ENCODE data around the gene VPS39.

Gene VPS39

DNA sequence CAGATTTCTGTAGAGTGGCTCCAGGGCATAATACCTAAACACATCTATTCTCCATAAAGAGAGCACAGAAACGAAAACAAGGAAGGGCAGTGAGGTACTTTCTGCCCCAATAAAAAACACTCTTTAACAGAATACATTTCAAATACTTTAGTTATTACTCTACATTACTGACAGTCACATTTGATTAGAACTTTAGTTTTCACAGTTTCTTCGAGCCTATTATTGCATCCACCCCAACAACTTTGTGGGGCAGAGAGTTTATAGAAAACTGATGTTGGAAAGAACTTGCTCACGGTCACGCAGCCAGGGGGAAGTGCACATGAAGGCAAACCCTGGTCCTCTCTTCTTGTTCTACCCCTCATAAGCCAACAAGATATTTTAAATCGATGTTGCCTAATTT is 9.0 kb downstream of the VPS39 start:
- no peak for DNase-seq

DNA sequence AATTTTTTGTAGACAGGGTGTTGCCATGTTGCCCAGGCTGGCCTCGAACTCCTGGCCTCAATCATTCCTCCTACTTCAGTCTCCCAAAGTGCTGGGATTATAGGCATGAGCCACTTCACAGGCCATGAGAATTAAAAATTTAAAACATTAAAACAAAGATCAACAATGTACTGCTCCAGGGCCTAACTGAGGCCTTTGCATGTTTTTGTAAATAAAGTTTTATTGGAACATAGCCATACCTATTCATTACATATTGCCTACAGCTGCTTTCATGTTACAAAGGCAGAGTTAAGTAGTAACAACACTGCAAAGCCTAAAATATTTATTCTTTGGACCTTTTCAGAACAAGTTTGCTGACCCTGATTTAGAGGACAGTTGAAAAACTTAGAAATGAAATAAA is 9.6 kb downstream of the VPS39 start:
- DNase-seq, result no peak

DNA sequence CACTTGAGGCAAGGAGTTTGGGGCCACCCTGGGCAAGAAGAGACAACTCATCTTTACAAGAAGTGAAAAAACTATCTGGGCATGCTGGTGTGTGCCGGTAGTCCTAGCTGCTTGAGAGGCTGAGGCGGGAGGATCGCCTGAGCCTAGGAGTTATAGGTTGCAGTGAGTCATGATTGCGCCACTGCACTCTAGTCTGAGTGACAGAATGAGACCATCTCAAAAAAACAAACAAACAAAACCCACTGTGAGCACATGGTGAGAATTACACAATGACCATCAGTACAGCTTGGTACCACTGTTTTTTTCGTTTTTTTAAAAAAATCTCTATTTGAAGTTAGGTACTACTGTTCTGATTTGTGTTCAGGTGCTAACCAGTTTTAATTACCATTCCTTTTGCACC is 13.6 kb downstream of the VPS39 start:
- peak; percentile 44 to 66 for DNase-seq

DNA sequence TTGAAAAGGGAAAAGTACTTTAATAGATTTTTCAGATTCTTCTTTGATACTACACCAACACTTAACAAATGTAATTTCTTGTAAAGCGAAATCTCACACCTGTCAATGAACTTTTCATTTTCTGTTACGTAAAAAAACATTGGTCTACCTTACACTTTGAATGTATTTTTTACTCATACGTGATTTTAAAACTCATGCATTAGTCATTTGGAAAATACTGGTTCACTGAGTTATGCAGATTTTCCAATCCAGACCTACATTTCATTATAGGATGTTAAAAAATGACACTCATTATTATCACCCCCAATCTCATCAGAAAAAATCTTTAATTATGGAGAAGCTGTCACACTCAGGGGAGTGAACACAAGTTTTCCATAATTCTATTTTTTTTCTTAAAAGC is 14.7 kb downstream of the VPS39 start:
- no peak for DNase-seq

DNA sequence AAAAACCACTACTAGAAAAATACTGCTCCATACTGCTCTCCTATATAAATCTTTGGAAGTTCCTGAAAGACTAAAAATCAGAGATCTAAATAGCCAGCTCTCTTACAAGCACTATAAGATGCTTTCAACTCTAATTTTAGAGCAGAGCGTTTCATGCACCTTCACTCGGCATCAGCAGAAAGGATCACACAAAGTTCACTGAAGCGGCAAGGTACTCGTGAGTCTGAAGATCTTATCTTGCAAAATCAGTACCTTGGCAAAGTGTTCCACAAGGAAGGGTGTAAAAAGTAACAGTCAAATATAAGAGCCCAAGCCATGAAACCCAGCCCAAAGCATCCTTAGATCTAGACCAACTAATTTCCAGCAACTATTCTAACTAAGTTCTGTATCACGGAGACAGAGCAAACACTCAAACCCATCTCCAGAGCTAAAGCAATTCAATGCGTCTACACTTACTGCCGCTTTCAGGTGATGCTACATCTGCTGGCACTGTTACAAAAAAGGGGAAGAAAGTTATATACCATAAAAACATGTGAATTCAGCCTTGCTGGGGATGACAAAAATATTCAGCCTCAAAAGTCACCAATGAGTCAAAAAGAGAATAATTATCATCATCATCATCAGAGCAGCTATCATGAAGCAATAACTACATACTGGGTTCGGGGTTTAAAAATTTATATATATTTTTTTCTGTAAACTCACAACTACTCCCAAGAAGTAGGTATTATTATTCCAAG is 16.3 kb downstream of the VPS39 start:
- no peak for DNase-seq

DNA sequence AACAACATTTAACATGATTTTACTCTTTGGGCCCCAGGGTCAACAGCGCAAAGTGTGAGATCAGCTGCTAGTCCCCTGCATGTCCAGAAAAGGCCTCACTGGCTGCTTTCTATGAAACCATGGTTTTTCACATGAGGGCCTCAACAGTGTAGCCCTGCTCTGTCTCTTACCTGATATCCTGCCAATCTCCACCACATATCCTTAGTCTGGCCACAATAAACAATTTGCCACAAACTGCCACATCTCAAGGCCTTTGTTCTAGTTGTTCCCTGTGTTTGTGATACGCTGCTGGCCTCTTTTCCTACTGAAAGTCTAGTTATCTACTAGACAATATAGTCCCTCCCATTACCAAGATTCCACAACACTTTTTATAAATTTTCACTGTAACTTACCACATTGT is 17.7 kb downstream of the VPS39 start:
- no peak for DNase-seq

DNA sequence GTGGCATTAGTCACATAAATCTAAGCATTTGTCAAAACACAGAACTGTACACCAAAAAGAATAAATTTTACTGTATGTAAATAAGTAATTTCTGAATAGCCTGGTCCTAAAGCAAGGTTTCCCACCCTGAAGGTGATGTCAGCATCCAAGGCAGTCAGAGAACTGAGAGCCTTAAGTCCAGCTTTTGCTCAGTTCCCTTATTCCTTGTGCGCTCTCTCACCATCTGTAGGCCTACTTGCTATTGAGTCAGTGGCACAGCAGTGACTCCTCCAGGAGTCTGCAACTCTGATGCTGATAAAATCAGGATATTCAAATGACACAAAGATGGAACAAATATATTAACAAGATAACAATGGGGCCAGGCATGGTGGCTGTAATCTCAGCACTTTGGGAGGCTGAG is 22.3 kb downstream of the VPS39 start:
- peak; percentile 60 to 79 for DNase-seq

DNA sequence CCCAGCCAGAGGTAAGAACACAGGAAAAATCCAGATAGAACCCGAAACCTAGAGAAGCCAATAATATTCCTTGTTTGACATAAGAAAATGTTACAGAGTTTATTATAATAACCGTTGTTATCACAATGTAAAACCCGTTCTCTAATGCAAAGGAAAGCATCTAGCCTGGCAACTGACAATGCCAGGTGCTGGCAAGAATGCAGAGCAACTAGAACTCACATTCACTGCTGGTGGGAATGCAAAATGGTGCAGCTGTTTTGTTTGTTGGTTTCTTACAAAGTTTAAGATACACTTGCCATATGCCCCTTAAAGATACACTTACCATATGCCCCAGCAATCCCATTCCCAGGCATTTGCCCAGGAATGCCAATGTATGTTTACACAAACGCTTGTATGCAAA is 23.4 kb downstream of the VPS39 start:
- no peak for DNase-seq

DNA sequence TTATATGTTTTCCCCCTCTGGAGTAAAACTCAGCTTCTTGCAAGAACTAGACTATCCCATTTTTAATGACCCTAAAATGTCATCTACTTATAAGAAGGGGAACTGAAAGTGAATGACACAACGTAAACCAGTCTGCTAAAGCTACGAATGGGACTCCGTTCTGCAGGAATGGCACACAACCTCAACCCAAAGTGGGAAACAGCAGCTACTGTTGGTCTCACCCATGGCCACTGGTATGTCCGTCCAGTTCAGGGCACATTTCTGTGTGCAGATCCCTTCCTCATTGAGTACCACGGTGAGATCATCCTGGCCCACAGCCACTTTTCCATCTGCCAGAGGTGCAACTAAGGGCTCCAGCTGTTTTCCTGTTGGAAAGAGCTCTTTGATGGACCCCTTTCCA is 23.8 kb downstream of the VPS39 start:
- DNase-seq, result peak; percentile 89 to 91

DNA sequence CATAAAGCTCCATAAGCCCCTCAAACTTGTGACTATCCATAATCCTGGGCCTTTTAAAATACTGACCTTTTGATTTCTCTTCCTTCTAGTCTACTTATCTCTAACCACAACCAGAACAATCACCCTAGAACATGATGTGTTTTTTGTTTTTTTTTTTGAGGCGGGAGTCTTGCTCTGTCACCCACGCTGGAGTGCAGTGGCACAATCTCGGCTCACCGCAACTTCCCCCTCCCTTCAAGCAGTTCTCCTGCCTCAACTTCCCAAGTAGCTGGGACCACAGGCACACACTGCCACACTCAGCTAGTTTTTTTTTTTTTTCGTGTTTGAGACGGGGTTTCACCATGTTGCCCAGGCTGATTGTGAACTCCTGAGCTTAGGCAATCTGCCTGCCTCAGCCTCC is 25.1 kb downstream of the VPS39 start:
- DNase-seq, result peak; percentile 85

DNA sequence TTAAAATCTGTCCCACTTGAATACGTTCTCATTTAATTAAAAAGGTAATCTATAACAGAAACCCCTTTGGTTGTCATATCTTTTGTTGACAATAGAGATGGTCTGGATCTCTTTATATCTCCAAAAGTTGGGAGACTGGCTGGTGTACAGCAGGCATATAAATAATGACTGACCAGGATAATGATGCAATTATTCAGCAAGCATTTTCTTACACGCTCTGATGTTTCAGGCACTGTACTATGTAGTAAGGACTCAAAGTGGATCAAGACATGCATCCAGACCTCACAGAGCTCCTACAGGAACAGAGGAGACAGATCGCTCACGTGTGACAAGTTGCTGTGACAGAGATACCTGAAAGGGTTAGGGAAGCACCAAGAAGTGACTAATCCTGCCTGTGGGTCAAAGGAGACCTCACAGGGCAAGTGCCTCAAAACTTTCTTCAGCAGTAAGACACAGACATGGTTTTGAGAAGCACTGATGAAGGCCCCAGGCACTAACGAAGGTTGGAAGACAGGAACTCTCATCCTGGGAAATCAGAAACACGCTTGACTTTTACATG is 25.7 kb downstream of the VPS39 start:
- DNase-seq, result peak; percentile 42 to 44

DNA sequence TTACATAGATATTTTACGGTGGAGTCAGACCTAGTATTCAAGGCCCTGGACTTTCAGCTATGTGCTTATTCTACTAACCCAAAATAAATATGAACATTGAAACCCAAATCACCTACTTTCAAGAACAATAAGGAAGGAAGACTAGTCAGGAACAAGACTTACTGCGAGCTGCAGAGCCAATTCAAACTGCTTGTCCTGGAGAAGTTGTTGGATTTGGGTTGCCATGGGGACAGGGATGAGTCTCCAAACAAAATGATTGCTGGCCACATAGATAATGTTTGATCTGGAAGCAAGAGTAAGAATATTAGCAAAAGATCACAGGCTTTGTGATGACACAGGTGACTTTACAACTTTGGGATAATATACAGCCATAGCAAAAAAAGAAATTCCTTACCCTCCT is 30.0 kb downstream of the VPS39 start:
- no peak for DNase-seq

DNA sequence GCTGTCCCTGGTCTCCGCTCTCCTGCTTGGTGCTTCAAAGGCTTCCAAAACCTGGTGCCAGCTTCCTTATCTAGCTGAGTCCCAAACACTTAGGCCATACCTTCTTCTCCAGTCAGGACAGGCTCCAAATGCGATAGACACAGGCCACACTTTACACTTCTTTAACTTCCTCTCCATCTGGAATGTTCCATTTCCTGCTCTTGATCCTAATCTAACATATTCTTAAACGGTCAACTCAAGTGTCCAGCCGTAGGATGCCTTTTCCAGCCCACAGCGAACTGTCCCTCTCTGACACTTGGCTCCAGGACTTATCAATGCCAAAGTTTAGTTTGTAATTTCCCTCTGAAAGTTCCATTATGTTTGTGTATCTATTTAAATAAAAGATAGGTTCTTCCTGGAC is 32.4 kb downstream of the VPS39 start:
- no peak for DNase-seq

DNA sequence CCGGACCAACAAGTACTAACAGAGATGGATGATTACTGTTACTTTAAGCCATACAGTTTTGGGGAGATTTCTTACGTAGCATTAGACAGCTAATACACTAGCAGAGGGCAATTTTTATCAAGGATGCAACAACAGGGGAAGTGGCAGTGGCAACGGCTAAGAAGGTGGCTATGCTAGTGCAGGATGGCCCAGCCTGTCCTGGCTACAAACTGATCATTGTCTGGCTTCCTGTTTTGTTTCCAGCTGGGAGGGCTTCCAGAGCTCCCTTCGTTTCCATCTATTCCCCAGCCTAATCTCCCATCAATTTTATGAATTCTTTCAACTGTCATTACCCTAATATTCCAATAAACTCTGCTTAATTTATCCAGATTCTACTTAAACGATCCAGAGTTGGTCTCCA is 35.6 kb downstream of the VPS39 start:
- no peak for DNase-seq

DNA sequence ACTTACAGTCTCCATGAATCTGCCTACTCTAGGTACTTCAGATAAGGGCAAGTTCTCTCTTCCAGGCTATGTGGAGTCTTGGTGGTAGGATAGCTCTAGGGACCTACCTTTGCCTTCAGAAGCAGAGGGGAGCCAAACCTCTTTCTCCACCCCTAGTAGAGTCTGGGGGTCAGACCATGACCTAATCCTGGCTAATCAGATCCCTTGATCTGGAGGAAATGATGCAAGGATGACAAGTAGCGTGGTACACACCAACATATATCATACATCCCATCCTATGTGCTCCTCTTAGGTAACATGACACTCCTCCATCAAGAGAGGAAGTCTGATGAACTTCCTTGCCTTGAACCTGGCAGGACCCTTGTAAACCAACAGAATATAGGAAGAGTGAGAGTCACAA is 36.3 kb downstream of the VPS39 start:
- DNase-seq, result no peak

DNA sequence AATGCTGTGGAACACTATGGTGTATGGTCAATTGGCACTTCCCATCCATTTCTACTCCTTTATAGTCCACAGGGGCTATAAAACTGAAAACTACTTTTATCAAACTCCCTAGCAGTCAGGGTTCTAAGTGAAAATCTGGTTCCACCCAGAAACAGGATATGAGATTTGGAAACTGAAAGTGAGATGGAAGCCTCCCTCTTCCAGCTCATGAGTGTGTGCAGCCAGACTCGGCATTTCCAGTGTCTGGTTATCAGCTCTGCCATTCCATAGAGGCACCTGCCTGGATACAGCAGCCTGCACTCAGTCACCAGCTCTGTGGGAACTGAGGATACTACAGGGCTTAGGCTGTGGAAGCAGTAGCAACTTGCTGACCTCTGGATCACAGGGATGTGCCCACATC is 37.0 kb downstream of the VPS39 start:
- peak in 1 of 2 donors; percentile 29 for DNase-seq

DNA sequence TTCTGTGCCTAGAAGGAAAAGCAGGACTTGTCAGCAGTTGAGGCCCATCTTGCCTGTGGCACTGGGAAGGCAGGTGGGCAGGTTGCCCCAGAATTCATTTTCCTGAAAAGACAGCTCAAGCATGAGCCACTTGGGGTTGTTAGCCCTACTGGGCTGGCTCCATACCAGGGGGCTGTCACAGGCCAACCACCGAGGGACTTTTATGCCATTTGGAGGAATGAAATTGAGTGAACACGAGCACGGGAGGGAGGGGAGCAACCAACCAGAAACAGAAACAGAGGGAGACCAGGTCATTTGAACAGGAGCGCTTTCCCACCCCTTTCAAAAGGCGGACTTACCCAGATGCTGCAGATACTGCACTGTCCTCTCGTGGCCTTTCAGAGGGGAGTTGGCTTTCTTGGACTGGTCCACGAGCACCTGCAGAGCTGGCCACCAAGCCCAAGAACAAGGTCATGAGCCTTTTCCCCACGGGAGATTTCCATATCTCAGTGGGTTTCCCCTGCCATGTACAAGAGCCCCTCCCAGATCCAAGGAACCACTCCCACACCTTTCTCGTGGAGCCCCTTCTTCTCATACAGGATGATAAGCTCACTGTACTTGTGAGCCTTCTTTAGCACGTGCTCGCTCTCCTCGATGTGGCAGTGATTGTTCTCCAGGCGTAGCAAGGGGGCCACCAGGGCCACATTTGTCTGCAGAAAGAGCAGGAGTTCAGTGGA is 41.7 kb downstream of the VPS39 start:
- no peak for DNase-seq

DNA sequence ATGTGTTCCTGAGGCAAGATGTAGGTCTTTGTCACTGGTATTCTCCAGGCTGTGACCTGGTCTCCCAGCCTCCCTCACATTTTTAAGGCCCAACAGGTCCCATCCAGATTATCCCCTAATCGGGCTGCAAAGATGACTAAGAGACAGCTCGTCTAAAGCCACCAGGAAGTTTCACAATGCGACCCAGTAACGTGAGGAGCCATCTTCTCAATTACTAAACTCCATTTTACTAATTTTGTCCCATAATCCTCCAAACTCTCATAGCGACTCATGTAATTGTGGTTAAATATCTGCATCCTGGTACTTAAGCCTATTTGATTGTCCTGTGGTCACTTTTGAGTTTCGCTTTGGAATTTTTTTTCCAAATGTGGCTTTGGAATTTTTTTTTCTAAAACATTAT is 43.0 kb downstream of the VPS39 start:
- DNase-seq, result peak; percentile 62 to 72

DNA sequence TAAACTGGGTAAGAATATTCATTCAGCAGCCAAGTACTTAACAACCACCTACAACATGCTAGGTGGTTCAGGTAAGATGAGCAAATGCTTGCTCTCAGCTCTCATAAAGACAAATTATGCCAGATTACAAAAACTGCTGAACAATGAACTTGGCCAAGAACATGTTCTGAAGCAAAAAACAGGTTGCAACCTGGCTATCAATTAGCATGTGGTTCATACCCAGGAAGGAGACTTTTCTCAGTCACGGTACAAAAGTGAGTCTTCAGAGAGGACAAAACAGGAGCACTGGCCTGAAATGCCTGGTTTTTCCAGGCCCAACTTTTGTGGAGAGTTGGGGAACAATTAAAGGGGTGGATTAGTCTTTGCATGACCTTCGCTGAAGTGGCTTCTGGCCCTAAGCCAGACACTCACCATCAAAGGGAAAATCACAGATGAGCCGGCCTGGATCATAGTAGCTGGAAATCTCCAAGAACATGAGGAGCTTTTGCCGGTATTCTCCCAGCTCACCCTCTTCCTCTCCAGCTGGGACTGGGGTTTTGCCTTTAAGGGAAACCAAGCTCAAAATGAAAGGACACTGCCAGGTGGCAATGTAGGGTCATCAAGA is 44.1 kb downstream of the VPS39 start:
- no peak for DNase-seq

DNA sequence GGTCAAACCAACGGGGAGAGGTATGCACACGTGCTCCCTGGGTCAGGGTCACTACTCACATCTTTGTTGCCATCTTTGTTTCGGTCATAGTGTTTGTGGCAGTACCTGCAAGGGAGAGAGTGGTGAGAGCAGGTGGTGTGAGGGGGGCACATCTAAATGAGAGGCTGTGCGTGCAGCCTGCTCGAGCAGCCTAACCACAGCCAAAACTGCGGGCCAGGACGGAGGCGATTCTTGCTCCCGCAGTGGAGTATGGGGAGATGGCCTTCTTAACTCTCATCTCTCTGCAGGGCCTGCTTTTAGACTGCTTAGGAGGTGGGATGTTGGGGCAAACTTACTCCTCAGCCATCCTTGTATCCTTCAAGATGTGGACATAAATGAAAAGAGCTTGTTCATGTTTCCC is 44.8 kb downstream of the VPS39 start:
- no peak for DNase-seq

DNA sequence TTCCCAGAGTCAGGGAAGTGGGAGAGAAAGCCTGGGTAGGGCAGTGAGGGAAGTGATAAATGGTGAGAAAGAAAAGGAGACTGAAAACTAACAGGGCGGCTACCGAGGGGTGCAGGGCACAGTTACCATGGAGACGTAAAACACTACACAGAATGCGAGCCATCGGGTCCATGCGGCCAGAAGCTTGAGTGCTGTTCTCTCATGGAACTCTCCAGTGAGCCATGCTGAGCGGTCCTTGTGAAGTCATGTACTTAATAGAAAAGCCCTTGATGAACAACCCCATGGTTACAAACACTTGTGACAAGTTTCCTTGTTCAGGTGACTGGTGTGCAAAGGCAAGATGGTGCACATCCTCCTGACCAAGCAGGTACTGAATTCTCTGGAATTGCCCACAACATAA is 48.0 kb downstream of the VPS39 start:
- no peak for DNase-seq

DNA sequence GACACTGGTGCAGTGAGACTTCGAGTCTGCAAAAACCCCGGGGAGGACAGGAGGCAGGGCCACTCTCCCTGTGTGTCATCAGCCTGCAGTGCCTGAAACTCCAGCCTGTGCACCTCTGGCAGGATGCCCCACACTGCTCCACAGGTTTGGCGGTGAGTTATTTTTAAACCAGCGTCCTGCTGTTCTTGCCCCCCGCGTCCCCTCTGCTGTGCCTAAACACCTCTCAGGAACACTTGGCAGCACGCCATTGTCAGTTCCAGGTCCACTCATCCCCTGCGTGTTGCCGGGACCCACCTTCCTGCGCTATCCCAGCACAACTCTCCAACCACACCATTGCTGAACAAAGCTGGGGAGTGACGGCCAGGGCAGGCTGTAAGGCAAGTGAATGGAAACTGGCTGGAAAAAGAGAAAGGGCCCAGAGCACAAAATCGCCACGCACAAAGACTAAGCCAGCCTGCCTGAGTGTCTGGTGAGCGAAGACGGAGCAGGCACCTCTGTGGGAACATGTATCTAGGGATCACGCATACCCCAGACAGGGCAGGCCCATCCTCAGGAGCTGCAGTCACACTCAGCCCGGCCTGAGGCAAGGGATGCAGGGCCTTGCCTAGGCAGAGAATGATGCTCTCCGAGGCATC is 48.6 kb downstream of the VPS39 start:
- DNase-seq, result no peak

DNA sequence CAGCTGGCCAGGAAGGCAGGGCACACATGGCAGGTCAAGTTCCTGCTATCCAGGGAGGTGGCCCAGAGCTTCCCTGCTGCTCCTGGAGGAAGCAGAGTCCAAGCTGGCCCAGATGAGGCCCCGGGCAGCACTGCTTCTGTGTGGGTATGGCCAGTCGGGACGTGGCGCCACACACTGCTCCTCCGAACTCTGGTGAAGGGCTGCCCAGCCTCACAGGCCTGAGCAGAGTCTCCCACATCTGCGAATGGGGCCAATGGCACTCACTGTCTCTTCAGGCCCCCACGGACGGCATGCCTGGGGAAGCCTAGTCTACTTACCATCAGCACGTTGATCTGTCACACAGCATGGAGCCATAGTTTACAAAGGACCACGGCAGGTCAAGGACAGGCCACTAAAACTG is 49.2 kb downstream of the VPS39 start:
- no peak for DNase-seq
